NCI-H1092 (cell line): Measurements from ENCODE around the gene LBHD2.
"Not testable (repeated sequence)": the region's sequence is repeated elsewhere in the genome, so short reads cannot be mapped to it uniquely, and the experiment has no call there.

Source experiments
- DNase-seq: peaks from one replicate; lab custom pipeline; 2025; lab: John Stamatoyannopoulos, UW

LBHD2 gene

GRCh38 chr14:103104654-103105452 is 20.8 kb downstream of the LBHD2 start:
- DNase-seq = peak; percentile 17

DNA sequence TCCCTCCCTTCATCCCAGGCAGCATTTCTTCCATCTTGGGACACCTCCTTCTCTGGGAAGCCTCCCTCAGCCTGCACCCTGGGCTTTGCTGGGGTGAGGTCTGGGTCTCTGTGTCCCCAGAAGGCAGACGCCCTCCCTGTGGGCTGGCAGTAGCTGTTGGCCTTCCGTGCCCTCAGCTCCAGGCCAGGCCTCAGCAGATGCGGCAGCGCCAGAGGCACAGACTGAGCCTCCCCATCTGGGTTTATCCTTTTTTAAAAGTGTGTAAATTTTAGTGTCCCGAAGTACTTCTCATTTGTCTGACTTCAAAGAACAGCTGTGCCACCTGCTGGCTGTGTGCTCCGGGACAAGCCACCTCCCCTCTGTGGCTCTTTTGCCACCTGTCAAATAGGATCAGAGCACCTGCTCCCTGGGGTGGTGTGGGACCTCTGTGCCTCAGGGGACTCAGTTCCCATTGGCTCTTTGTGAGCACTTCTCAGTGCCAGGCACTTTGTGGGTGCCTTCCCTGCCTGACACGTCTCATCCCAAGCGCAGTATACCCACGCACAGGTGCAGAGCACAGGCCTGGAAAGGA is 21.7 kb downstream of the LBHD2 start:
- DNase-seq = no peak

DNA sequence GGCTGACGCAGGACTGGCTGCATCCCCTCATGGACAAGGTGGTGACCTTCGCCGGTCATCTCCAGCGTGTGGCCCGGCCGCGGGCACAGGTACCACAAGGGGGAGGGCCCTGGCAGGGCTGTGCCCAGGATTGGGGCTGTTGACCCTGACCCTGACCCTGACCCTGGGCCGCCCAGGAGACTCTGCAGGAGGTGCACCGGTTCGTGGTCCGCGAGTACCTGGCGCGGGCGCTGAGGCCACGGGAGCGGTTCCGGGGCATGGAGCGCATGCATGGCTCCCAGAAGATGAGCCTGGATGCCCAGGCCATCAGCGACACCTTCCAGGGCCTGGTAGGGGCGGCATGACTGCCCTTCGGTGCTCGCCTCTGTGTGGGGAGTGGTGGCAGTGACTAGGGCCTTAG is 23.4 kb downstream of the LBHD2 start:
- DNase-seq = no peak

- DNase-seq = no peak
These were observed 24.1 kb downstream of the LBHD2 start for GRCh38 chr14:103107941-103108748.

DNA sequence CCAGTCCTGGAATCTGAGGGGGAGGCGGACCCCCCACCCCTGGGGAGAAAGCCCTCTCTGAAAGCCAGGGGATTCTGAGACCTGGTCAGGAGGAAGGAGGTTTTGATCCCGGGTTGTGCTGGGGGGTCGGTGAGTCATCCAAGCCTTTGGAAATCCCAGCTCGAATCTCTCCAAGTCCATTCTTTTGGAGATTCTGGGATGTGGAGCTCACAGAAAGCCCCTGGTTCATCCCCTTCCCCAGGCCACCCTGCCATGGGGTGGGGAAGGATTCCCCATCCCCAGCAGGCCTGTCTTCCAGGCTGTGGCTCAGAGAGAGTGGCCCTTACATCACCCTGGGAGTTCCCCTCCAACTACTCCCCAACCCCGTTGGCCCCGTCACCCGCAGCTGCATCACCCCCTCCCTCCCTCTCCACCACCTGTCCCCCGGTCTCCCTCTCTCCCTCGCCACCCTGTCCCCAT is 24.8 kb downstream of the LBHD2 start:
- DNase-seq = no peak

GRCh38 chr14:103109535-103110441 is 25.8 kb downstream of the LBHD2 start:
- no peak for DNase-seq

DNA sequence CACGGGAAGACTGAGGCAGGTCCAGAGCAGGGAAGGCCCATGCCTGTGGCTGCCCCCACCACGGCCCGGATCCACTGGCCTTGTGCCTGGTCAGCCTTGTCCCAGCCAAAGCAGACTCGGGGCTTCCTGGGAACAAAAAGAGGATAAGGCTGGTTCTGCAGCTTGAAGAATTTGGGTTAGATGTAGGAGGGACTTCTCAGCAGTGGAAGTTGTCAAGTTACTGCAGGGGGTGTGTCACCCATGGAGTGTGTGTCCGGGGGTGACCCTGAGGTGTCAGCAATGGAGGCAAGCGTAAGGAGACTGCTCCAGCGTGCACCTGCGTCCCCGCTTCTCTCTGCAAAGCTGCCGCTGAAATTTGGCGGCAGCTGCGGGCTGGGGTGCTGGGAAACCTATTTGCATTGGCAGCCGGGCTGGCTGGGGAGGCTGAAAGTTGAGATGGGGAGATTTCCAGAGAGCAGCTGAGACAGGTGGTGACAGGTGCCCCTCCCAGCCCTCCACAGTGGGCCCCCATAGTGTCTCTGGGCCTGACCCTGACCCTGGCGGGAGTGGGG is 26.7 kb downstream of the LBHD2 start:
- DNase-seq = peak; percentile 39

DNA sequence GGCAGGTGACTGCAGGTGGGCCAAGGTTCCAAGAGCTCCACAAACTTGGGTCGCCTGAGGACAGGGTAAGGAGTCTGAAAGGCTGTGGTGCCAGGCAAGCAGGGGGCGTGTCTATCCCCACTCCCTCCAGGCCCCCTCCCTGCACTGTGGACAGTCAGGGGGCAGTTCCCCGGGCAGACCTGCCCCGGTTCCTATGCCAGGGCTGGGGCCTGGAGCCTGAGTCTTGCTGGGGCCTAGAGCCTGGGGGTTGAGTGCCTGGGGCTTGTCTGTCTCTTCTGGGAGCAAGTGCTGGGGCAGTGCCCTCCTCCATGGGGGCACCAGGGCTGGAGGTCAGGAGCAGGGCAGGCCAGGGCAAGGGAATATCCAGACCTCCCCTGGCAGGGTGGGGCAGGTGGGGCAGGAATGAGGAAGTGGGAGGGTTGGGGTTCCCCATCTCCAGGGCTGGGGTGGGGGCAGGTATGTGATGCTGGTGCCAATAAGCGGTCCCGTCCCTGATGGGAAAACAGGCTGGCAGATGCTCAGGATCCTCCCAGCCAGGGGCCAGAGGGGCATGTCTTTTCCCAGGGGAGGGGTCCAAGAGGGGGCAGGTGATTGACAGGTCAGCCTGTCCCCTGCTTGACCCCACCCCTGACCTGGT is 27.3 kb downstream of the LBHD2 start:
- DNase-seq = no peak

DNA sequence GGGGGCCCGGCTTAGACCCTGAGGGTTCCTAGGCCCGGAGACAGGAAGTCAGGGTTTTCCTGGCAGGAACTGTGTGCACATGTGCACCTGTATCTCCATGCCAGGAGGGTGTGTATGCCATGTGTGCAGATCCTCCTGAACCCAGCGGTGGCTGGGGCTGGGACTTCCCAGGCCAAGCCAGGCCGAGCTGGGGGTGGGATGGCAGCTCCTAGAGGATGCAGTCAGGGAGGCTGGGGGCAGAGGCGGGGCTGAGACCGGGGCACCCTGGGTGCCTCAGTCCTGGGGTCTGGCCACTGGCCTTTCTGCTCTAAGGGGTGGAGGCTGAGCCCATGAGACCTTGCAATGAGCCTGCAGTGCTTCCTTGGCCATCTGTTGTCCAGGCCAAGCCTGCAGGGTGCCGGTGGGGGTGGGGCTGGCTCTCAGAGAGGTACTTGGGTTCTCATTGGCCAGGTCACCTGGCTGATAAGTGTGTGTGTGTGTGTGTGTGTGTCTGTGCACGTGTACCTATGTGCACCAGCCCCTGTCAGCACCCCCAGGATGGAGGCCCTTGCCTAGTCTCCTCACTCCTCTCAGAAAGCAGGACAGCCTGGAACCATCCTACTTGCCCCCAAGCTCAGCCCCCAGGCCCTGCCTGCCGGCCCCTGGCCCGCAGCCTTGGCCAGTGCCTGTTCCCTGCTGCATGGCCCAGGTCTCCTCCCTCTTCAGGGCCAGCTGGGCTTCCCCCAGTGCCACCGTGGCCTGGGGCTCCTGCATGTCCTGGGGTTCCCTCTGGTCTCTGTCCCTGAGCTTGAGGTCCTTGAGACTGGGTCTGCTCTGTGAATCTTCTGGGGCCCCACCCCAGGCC is 28.6 kb downstream of the LBHD2 start:
- DNase-seq = no peak

DNA sequence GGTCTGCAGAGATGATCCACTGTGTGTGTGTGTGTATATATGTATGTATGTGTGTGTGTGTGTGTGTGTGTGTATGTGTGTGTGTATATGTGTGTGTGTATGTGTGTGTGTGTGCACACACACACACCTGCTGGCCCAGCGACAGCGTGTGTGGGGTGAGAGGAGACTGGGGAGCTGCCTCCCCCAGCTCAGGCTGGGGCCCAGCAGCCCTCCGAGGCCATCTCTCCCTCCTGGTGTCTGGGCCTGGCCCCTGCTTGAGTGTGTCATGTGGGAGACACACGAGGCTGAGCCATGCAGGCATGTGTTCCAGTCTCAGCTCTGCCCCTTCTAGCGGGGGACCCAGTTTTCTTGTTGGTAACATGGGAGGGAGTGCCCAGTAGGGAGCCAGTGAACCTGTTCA is 29.3 kb downstream of the LBHD2 start:
- no peak for DNase-seq

GRCh38 chr14:103113774-103114173 is 29.8 kb downstream of the LBHD2 start:
- no peak for DNase-seq

DNA sequence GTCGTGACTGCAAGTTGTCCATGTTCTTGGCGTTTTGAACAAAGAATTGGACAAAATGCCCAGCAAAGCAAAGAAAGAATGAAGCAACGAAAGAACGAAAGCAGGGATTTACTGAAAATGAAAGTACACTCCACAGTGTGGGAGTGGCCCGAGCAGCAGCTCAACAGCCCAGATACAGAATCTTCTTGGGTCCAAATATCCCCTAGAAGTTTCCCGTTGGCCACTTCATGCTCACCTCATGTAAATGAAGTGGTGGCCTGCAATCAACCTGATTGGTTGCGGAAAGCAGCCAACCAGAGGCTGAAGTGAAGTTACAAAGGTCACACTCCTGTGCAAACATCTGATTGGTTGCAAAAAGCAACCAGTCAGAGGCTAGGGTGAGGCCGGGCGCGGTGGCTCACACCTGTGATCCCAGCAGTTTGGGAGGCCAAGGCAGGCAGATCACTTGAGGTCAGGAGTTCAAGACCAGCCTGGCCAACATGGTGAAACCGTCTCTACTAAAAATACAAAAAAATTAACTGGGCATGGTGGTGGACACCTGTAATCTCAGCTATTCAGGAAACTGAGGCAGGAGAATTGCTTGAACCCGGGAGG is 31.2 kb downstream of the LBHD2 start:
- not testable (repeated sequence) for DNase-seq

DNA sequence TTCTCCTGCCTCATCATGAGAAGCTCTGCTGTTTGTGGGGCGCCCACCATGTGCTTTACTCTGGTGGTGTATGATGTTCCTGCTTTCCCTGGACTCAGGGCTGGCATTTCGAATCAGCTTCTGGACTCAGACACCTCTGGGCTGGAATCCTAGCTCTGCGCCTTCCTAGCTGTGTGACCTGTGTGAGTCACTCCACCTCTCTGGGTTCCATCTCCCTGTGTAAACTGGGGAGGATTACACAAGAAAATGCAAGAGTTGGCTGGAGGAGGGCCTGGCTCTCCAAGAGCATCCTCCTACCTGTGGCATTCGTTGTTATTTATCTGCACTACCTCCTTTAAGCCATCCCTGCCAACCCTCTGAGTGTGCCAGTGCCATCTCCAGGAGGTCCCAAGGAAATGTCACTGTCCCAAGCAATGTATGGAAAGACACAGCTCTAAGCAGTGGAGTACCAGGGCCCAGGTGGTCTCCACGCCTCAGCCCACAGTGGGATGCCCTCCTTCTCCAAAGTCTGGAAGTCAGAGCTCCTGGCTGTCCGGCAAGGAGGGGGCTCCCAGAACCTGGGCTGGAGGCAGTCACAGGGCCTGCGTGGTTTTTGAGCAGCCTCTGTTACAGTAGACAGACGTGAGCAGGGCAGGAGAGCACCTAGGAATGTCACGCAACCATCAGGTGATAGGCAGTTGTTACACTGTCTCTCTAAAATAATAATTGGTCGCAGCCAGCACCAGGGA is 32.0 kb downstream of the LBHD2 start:
- no peak for DNase-seq

GRCh38 chr14:103116636-103117035 is 32.6 kb downstream of the LBHD2 start:
- no peak for DNase-seq

DNA sequence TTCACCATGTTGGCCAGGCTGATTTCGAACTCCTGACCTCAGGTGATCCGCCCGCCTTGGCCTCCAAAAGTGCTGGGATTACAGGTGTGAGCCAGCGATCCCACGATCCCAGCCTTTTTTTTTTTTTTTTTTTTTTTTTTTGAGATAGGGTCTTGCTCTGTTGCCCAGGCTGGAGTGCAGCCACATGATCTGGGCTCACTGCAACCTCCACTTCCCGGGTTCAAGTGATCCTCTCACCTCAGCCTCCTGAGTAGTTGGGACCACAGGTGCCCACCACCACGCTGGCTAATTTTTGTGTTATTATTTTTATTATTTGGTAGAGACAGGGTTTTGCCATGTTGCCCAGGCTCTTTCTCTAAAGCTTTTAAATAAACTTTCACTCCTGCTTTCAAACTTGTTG is 33.5 kb downstream of the LBHD2 start:
- not testable (repeated sequence) for DNase-seq

DNA sequence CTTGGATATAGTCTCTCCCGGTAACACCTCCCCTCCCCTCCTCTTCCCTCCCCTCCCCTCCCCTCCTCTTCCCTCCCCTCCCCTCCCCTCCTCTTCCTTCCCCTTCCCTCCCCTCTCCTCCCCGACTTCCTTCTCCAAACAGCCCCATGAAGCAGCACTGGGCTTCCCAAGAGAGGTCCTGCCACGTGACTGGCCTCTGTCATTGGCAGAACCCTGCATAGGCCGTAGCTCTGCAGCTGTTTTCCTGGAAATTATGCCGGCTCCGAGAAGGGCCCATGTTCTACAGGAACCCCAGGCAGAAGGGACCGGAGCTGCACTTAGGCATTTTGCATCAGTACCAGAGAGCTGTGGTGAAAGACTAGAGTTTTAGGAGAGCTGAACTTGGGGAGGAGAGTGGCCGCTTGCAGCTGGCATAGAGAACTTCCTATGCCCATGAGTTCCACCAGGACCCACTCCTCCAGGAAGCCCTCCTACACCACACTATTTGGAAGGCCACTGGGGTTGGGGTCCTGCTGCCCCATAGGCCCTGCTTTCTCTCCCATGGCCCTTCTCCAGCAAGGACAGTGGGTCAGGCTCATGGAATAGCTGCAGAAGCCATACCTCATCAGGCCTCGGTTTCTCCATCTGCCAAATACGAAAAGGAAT is 34.1 kb downstream of the LBHD2 start:
- peak; percentile 18 for DNase-seq

- DNase-seq = no peak
These were observed 34.8 kb downstream of the LBHD2 start for GRCh38 chr14:103118663-103119404.

- not testable (repeated sequence) for DNase-seq
These were observed 35.5 kb downstream of the LBHD2 start for GRCh38 chr14:103119527-103119926.
